NK-92 (cell line): ENCODE data around the gene MGAT5B.

ENCODE experiments used
- DNase-seq: peaks from one replicate; lab custom pipeline; 2025; ENCODE audit not compliant: unreplicated experiment; lab: John Stamatoyannopoulos, UW

MGAT5B gene

GRCh38 chr17:76879254-76879653 lies 11.1 kb downstream of the MGAT5B start:
- no peak for DNase-seq

- no peak for DNase-seq
Observed at GRCh38 chr17:76879691-76880090, 11.5 kb downstream of the MGAT5B start.

- DNase-seq: no peak
Observed at GRCh38 chr17:76880268-76880667, 12.1 kb downstream of the MGAT5B start.

- no peak for DNase-seq
Observed at GRCh38 chr17:76880971-76881370, 12.8 kb downstream of the MGAT5B start.

GRCh38 chr17:76881408-76881807 lies 13.2 kb downstream of the MGAT5B start:
- DNase-seq: no peak

- no peak for DNase-seq
Observed at GRCh38 chr17:76881966-76882365, 13.8 kb downstream of the MGAT5B start.

- DNase-seq: no peak
Observed at GRCh38 chr17:76883744-76884525, 15.7 kb downstream of the MGAT5B start.

GRCh38 chr17:76884995-76885893 lies 17.0 kb downstream of the MGAT5B start:
- DNase-seq: no peak

GRCh38 chr17:76885894-76886290 lies 17.7 kb downstream of the MGAT5B start:
- DNase-seq: no peak

- no peak for DNase-seq
Observed at GRCh38 chr17:76886395-76886794, 18.2 kb downstream of the MGAT5B start.

- DNase-seq: no peak
Observed at GRCh38 chr17:76887802-76888201, 19.6 kb downstream of the MGAT5B start.

- DNase-seq: no peak
Observed at GRCh38 chr17:76888661-76889060, 20.5 kb downstream of the MGAT5B start.

- DNase-seq: no peak
Observed at GRCh38 chr17:76889323-76889722, 21.1 kb downstream of the MGAT5B start.

- DNase-seq: no peak
Observed at GRCh38 chr17:76892329-76892728, 24.1 kb downstream of the MGAT5B start.

- no peak for DNase-seq
Observed at GRCh38 chr17:76893623-76894334, 25.6 kb downstream of the MGAT5B start.

GRCh38 chr17:76894842-76895241 lies 26.6 kb downstream of the MGAT5B start:
- no peak for DNase-seq

GRCh38 chr17:76897023-76897422 lies 28.8 kb downstream of the MGAT5B start:
- DNase-seq: no peak

GRCh38 chr17:76899414-76899813 lies 31.2 kb downstream of the MGAT5B start:
- no peak for DNase-seq

GRCh38 chr17:76900723-76901122 lies 32.5 kb downstream of the MGAT5B start:
- DNase-seq: no peak

- DNase-seq: no peak
Observed at GRCh38 chr17:76901542-76902197, 33.5 kb downstream of the MGAT5B start.

- DNase-seq: no peak
Observed at GRCh38 chr17:76902476-76902875, 34.3 kb downstream of the MGAT5B start.
